ENCODE measurements around the gene RHOBTB1. TPM values are rescaled to one million over a fixed set of nuclear protein-coding genes. Genes with fewer than 3 reads are reported as not detected.

The RHOBTB1 gene
- total and polyA plus RNA-seq, 2 experiments from 2014 or later: 4.6 to 13.2 TPM

- H3K4me2 ChIP-seq: no peak overlapping the region
- no peaks in the 10 kb centered on the region for H3K36me3 Mint-ChIP-seq (ENCODE audit: low read depth)
- H2AFZ ChIP-seq: no peak overlapping the region
- H3K27ac Mint-ChIP-seq: no peak overlapping the region
- no peaks in the 10 kb centered on the region for H4K20me1 ChIP-seq (replicated peaks; ENCODE audit: insufficient read depth)
- no peaks in the 10 kb centered on the region for H3K27me3 ChIP-seq (ENCODE audit: insufficient read depth)
- H3K9me3 Mint-ChIP-seq: no peaks in the 10 kb centered on the region
- no peaks in the 10 kb centered on the region for H3K36me3 ChIP-seq (ENCODE audit: insufficient read depth)
- no peak overlapping the region for H3K4me3 Mint-ChIP-seq
- H3K79me2 ChIP-seq (replicated peaks; ENCODE audit: insufficient read depth): no peaks in the 10 kb centered on the region
- ATAC-seq: no peak
- H3K4me1 Mint-ChIP-seq: no peaks in the 10 kb centered on the region; the same call in 2 of the 3 replicates
- H3K4me3 ChIP-seq: no peak overlapping the region
- no peak for DNase-seq (ENCODE audit: low spot score)
- H3K27me3 Mint-ChIP-seq (ENCODE audit: insufficient read depth, low read depth, poor library complexity): no peaks in the 10 kb centered on the region
- H3K9me2 ChIP-seq (ENCODE audit: insufficient read depth): no peaks in the 10 kb centered on the region
- TF ChIP-seq POLR2AphosphoS5 (IDR thresholded peaks at IDR 0.05; ENCODE audit: low read depth): no peak
- no peak for TF ChIP-seq EZH2 (IDR thresholded peaks at IDR 0.05; ENCODE audit: low read depth, unreplicated experiment)
- TF ChIP-seq CREB1 (CRISPR knock-in tag; IDR thresholded peaks at IDR 0.05; ENCODE audit: low read depth): no peak
- TF ChIP-seq REST (IDR thresholded peaks at IDR 0.05; ENCODE audit: unreplicated experiment): no peak
- no peak for TF ChIP-seq JUNB (IDR thresholded peaks at IDR 0.05; ENCODE audit: unreplicated experiment)
- no peak for TF ChIP-seq ZNF462 (CRISPR knock-in tag; IDR thresholded peaks at IDR 0.05)
- no peak for TF ChIP-seq CTCF (conservative IDR thresholded peaks at IDR 0.05; ENCODE audit: low read depth in 2 of 2)
- TF ChIP-seq ZNF114 (CRISPR knock-in tag; IDR thresholded peaks at IDR 0.05): no peak
- TF ChIP-seq STAT1 (IDR thresholded peaks at IDR 0.05; ENCODE audit: unreplicated experiment): no peak
- no peak for TF ChIP-seq ZNF331 (CRISPR knock-in tag; IDR thresholded peaks at IDR 0.05; ENCODE audit: low read depth)
- TF ChIP-seq NANOG (IDR thresholded peaks at IDR 0.05; ENCODE audit: borderline replicate concordance): no peak
- H3K4me1 ChIP-seq (ENCODE audit: insufficient read depth): no peaks in the 10 kb centered on the region
- no peaks in the 10 kb centered on the region for H3F3A ChIP-seq (replicated peaks; ENCODE audit: low read depth)
- no peak overlapping the region for H3K27ac ChIP-seq (ENCODE audit: low read depth)
These were observed 45.7 kb downstream of the RHOBTB1 start for GRCh38 chr10:60898321-60898720.

All from GM23338 (cell line).